Measurements from ENCODE around the gene C15orf62. TPM values are rescaled to one million over a fixed set of nuclear protein-coding genes. Genes with fewer than 3 reads are reported as not detected.

C15orf62 gene
- total RNA-seq, 1 experiment from 2014 or later: 0.72 TPM

GRCh38 chr15:40751745-40752144, 18.0 kb upstream of the C15orf62 start:
- ChIA-PET CTCF (interaction anchor here (0.5 to 1.2 kb wide), 2 partner anchors 12 to 162 kb away, joined by 3 to 4 read pairs; no protein-coding TSS in a partner anchor), POLR2A (no interaction called here)
- TF ChIP-seq GABPB1 (CRISPR knock-in tag; IDR thresholded peaks at IDR 0.05): no peak
- no peak for TF ChIP-seq FOXP4 (CRISPR knock-in tag; IDR thresholded peaks at IDR 0.05)
- no peak for TF ChIP-seq MLX (CRISPR knock-in tag; IDR thresholded peaks at IDR 0.05)
- no peak for TF ChIP-seq KAT7 (CRISPR knock-in tag; IDR thresholded peaks at IDR 0.05; ENCODE audit: borderline replicate concordance)
- no peak for TF ChIP-seq TCF7 (CRISPR knock-in tag; IDR thresholded peaks at IDR 0.05; ENCODE audit: low read depth)
- no peak for TF ChIP-seq ZNF425 (CRISPR knock-in tag; conservative IDR thresholded peaks at IDR 0.05)
- TF ChIP-seq OVOL2 (CRISPR knock-in tag; IDR thresholded peaks at IDR 0.05; ENCODE audit: borderline replicate concordance): no peak
- TF ChIP-seq NR2C2 (CRISPR knock-in tag; IDR thresholded peaks at IDR 0.05): no peak
- Mint-ChIP-seq H3K36me3 (peaks cover 7% of the 10 kb centered on the region; the same call in 1 of the 2 replicates), H3K27ac (no peak overlapping the region), H3K9me3 (no peaks in the 10 kb centered on the region), H3K4me3 (no peak overlapping the region), H3K27me3 (ENCODE audit: low read depth) (no peaks in the 10 kb centered on the region), H3K4me1 (peaks cover 11% of the 10 kb centered on the region; the same call in 1 of the 2 replicates)
- DNase-seq (ENCODE audit: low spot score): no peak
- no peak for ATAC-seq

GRCh38 chr15:40754574-40754882, 15.3 kb upstream of the C15orf62 start:
- H3K27ac Mint-ChIP-seq: peak overlapping the region; percentile 49; the same call in 1 of the 2 replicates
- H3K36me3 Mint-ChIP-seq: peaks cover 7% of the 10 kb centered on the region; the same call in 1 of the 2 replicates
- no peaks in the 10 kb centered on the region for H3K9me3 Mint-ChIP-seq
- DNase-seq (ENCODE audit: low spot score) (peak; percentile 39), ATAC-seq (peak; percentile 10)
- H3K4me3 Mint-ChIP-seq: peak overlapping the region; percentile 87
- CTCF ChIA-PET: no interaction called here
- H3K27me3 Mint-ChIP-seq (ENCODE audit: low read depth): no peaks in the 10 kb centered on the region
- peaks cover 11% of the 10 kb centered on the region; the same call in 1 of the 2 replicates for H3K4me1 Mint-ChIP-seq
- POLR2A ChIA-PET: no interaction called here
- no peak for TF ChIP-seq FOXP1 (CRISPR knock-in tag; IDR thresholded peaks at IDR 0.05; ENCODE audit: borderline replicate concordance)
- TF ChIP-seq ZNF232 (CRISPR knock-in tag; IDR thresholded peaks at IDR 0.05): no peak
- no peak for TF ChIP-seq USF2 (CRISPR knock-in tag; IDR thresholded peaks at IDR 0.05)
- TF ChIP-seq E2F5 (CRISPR knock-in tag; IDR thresholded peaks at IDR 0.05): no peak
- TF ChIP-seq AR (CRISPR knock-in tag; IDR thresholded peaks at IDR 0.05): no peak
- no peak for TF ChIP-seq IRF1 (CRISPR knock-in tag; IDR thresholded peaks at IDR 0.05)
- no peak for TF ChIP-seq ZSCAN18 (CRISPR knock-in tag; IDR thresholded peaks at IDR 0.05)
- no peak for TF ChIP-seq CTCF (IDR thresholded peaks at IDR 0.05)
- no peak for TF ChIP-seq E2F1 (CRISPR knock-in tag; IDR thresholded peaks at IDR 0.05)
